ENCODE data around the gene KCNH5. TPM values are rescaled to one million over a fixed set of nuclear protein-coding genes. Genes with fewer than 3 reads are reported as not detected.
A peak's percentile ranks its signal among the peaks of the same experiment; 100 is the strongest.
"Not testable (repeated sequence)": the region's sequence is repeated elsewhere in the genome, so short reads cannot be mapped to it uniquely, and the experiment has no call there.

The KCNH5 gene
- total and polyA plus RNA-seq, 4 donors: 3.5 to 17.9 (median 3.9) TPM

- not testable (repeated sequence) for H3K27ac ChIP-seq (ENCODE audit: low read depth, low read length); H3K36me3 ChIP-seq (ENCODE audit: control insufficient read depth, insufficient read depth, low read length); H3K27me3 ChIP-seq (ENCODE audit: control insufficient read depth, insufficient read depth, low read length); H3K9me3 ChIP-seq (ENCODE audit: control insufficient read depth, insufficient read depth, low read length); H3K4me1 ChIP-seq (ENCODE audit: control insufficient read depth, insufficient read depth, low read length); DNase-seq (ENCODE audit: low read depth in 4 of 6, low spot score in 6 of 6); H3K4me3 ChIP-seq (ENCODE audit: low read depth, low read length)
- 100% methylated on average over 7 of the region's 11 CpGs for WGBS (ENCODE audit: insufficient coverage)
Observed at GRCh38 chr14:62746881-62747280, 298.4 kb downstream of the KCNH5 start.

GRCh38 chr14:62745496-62745895, 299.8 kb downstream of the KCNH5 start:
- Histone ChIP-seq H3K9me3 (ENCODE audit: control insufficient read depth, insufficient read depth, low read length) (no peaks in the 10 kb centered on the region), H3K27me3 (ENCODE audit: control insufficient read depth, insufficient read depth, low read length) (no peaks in the 10 kb centered on the region), H3K4me1 (ENCODE audit: control insufficient read depth, insufficient read depth, low read length) (no peaks in the 10 kb centered on the region), H3K27ac (ENCODE audit: low read depth, low read length) (no peak overlapping the region), H3K4me3 (ENCODE audit: low read depth, low read length) (no peak overlapping the region), H3K36me3 (ENCODE audit: control insufficient read depth, insufficient read depth, low read length) (no peaks in the 10 kb centered on the region)
- no peak for DNase-seq (ENCODE audit: low read depth in 4 of 6, low spot score in 6 of 6)
- WGBS (ENCODE audit: insufficient coverage): no CpG with 5 or more reads among the region's 1 CpG

GRCh38 chr14:62743560-62743959, 301.7 kb downstream of the KCNH5 start:
- no peak for DNase-seq (ENCODE audit: low read depth in 4 of 6, low spot score in 6 of 6)
- Histone ChIP-seq H3K4me1 (ENCODE audit: control insufficient read depth, insufficient read depth, low read length) (no peaks in the 10 kb centered on the region), H3K27me3 (ENCODE audit: control insufficient read depth, insufficient read depth, low read length) (no peaks in the 10 kb centered on the region), H3K9me3 (ENCODE audit: control insufficient read depth, insufficient read depth, low read length) (no peaks in the 10 kb centered on the region), H3K27ac (ENCODE audit: low read depth, low read length) (no peak overlapping the region), H3K36me3 (ENCODE audit: control insufficient read depth, insufficient read depth, low read length) (no peaks in the 10 kb centered on the region), H3K4me3 (ENCODE audit: low read depth, low read length) (no peak overlapping the region)
- WGBS (ENCODE audit: insufficient coverage): no CpG with 5 or more reads among the region's 2 CpGs

GRCh38 chr14:62743118-62743517, 302.1 kb downstream of the KCNH5 start:
- 100% methylated on average over 1 of the region's 4 CpGs for WGBS (ENCODE audit: insufficient coverage)
- no peaks in the 10 kb centered on the region for H3K27me3 ChIP-seq (ENCODE audit: control insufficient read depth, insufficient read depth, low read length)
- H3K27ac ChIP-seq (ENCODE audit: low read depth, low read length): no peak overlapping the region
- no peaks in the 10 kb centered on the region for H3K4me1 ChIP-seq (ENCODE audit: control insufficient read depth, insufficient read depth, low read length)
- no peak for DNase-seq (ENCODE audit: low read depth in 4 of 6, low spot score in 6 of 6)
- H3K4me3 ChIP-seq (ENCODE audit: low read depth, low read length): no peak overlapping the region
- no peaks in the 10 kb centered on the region for H3K36me3 ChIP-seq (ENCODE audit: control insufficient read depth, insufficient read depth, low read length)
- H3K9me3 ChIP-seq (ENCODE audit: control insufficient read depth, insufficient read depth, low read length): no peaks in the 10 kb centered on the region

GRCh38 chr14:62739647-62740046, 305.6 kb downstream of the KCNH5 start:
- WGBS (ENCODE audit: insufficient coverage): no CpG with 5 or more reads among the region's 3 CpGs
- peak in 1 of 6 donors; percentile 31 for DNase-seq (ENCODE audit: low read depth in 4 of 6, low spot score in 6 of 6)
- H3K27ac ChIP-seq (ENCODE audit: low read depth, low read length): no peak overlapping the region
- H3K4me3 ChIP-seq (ENCODE audit: low read depth, low read length): no peak overlapping the region
- H3K27me3 ChIP-seq (ENCODE audit: control insufficient read depth, insufficient read depth, low read length): no peaks in the 10 kb centered on the region
- no peaks in the 10 kb centered on the region for H3K9me3 ChIP-seq (ENCODE audit: control insufficient read depth, insufficient read depth, low read length)
- H3K4me1 ChIP-seq (ENCODE audit: control insufficient read depth, insufficient read depth, low read length): no peaks in the 10 kb centered on the region
- H3K36me3 ChIP-seq (ENCODE audit: control insufficient read depth, insufficient read depth, low read length): no peaks in the 10 kb centered on the region

- 90% methylated on average over 7 of the region's 8 CpGs for WGBS (ENCODE audit: insufficient coverage)
- no peaks in the 10 kb centered on the region for H3K27me3 ChIP-seq (ENCODE audit: control insufficient read depth, insufficient read depth, low read length)
- DNase-seq (ENCODE audit: low read depth in 4 of 6, low spot score in 6 of 6): no peak
Observed at GRCh38 chr14:62736048-62737043, 308.9 kb downstream of the KCNH5 start.

GRCh38 chr14:62734831-62735230, 310.4 kb downstream of the KCNH5 start:
- no peaks in the 10 kb centered on the region for H3K27me3 ChIP-seq (ENCODE audit: control insufficient read depth, insufficient read depth, low read length)
- H3K9me3 ChIP-seq (ENCODE audit: control insufficient read depth, insufficient read depth, low read length): no peaks in the 10 kb centered on the region
- no peak overlapping the region for H3K27ac ChIP-seq (ENCODE audit: low read depth, low read length)
- H3K4me1 ChIP-seq (ENCODE audit: control insufficient read depth, insufficient read depth, low read length): no peaks in the 10 kb centered on the region
- whole genome bisulfite sequencing (ENCODE audit: insufficient coverage): no CpG with 5 or more reads among the region's 2 CpGs
- H3K4me3 ChIP-seq (ENCODE audit: low read depth, low read length): no peak overlapping the region
- DNase-seq (ENCODE audit: low read depth in 4 of 6, low spot score in 6 of 6): no peak
- no peaks in the 10 kb centered on the region for H3K36me3 ChIP-seq (ENCODE audit: control insufficient read depth, insufficient read depth, low read length)

More at GRCh38 chr14:62736048-62737043, 308.9 kb downstream of the KCNH5 start:
- H3K9me3 ChIP-seq (ENCODE audit: control insufficient read depth, insufficient read depth, low read length): no peaks in the 10 kb centered on the region
- H3K4me3 ChIP-seq (ENCODE audit: low read depth, low read length): no peak overlapping the region
- no peaks in the 10 kb centered on the region for H3K4me1 ChIP-seq (ENCODE audit: control insufficient read depth, insufficient read depth, low read length)
- no peaks in the 10 kb centered on the region for H3K36me3 ChIP-seq (ENCODE audit: control insufficient read depth, insufficient read depth, low read length)
- H3K27ac ChIP-seq (ENCODE audit: low read depth, low read length): no peak overlapping the region

GRCh38 chr14:62722406-62722805, 322.9 kb downstream of the KCNH5 start:
- no CpG with 5 or more reads among the region's 2 CpGs for WGBS (ENCODE audit: insufficient coverage)
- no peak for DNase-seq (ENCODE audit: low read depth in 4 of 6, low spot score in 6 of 6)
- no peaks in the 10 kb centered on the region for H3K36me3 ChIP-seq (ENCODE audit: control insufficient read depth, insufficient read depth, low read length)
- H3K27me3 ChIP-seq (ENCODE audit: control insufficient read depth, insufficient read depth, low read length): no peaks in the 10 kb centered on the region
- no peaks in the 10 kb centered on the region for H3K4me1 ChIP-seq (ENCODE audit: control insufficient read depth, insufficient read depth, low read length)
- H3K4me3 ChIP-seq (ENCODE audit: low read depth, low read length): no peak overlapping the region
- H3K9me3 ChIP-seq (ENCODE audit: control insufficient read depth, insufficient read depth, low read length): no peaks in the 10 kb centered on the region
- H3K27ac ChIP-seq (ENCODE audit: low read depth, low read length): no peak overlapping the region

GRCh38 chr14:62718629-62719028, 326.6 kb downstream of the KCNH5 start:
- H3K9me3 ChIP-seq (ENCODE audit: control insufficient read depth, insufficient read depth, low read length): no peaks in the 10 kb centered on the region
- no CpG with 5 or more reads among the region's 1 CpG for WGBS (ENCODE audit: insufficient coverage)
- H3K27me3 ChIP-seq (ENCODE audit: control insufficient read depth, insufficient read depth, low read length): no peaks in the 10 kb centered on the region
- DNase-seq (ENCODE audit: low read depth in 4 of 6, low spot score in 6 of 6): no peak
- no peaks in the 10 kb centered on the region for H3K4me1 ChIP-seq (ENCODE audit: control insufficient read depth, insufficient read depth, low read length)
- no peaks in the 10 kb centered on the region for H3K36me3 ChIP-seq (ENCODE audit: control insufficient read depth, insufficient read depth, low read length)
- no peak overlapping the region for H3K4me3 ChIP-seq (ENCODE audit: low read depth, low read length)
- no peak overlapping the region for H3K27ac ChIP-seq (ENCODE audit: low read depth, low read length)
